ENCODE data around the gene SS18L1.

Gene SS18L1

GRCh38 chr20:62195736-62196135 is 52.2 kb downstream of the SS18L1 start:
- DNase-seq (ENCODE audit: low read depth in 3 of 3): no peak

- no peak for DNase-seq (ENCODE audit: low read depth in 3 of 3)
Observed at GRCh38 chr20:62196286-62196685, 52.7 kb downstream of the SS18L1 start.

DNA sequence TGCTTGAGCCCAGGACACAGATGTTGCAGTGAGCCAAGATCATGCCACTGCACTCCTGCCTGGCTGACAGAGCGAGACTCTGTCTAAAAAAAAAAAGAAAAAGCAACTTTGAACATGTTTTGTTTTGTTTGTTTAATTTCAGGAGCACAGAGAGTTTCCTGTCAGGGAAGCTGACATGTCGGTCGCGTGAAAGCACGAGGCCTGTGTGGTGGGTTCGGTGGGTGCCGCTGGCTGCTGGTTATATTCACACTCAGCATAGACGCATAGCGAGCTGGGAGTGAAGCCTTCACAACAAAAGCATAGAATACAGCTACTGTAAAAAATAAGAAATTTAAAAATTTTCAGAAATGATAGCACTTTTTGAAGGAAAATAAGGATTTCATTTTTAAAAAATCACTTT is 53.7 kb downstream of the SS18L1 start:
- DNase-seq (ENCODE audit: low read depth in 3 of 3): no peak

- DNase-seq (ENCODE audit: low read depth in 3 of 3): no peak
Observed at GRCh38 chr20:62197801-62198200, 54.2 kb downstream of the SS18L1 start.

DNA sequence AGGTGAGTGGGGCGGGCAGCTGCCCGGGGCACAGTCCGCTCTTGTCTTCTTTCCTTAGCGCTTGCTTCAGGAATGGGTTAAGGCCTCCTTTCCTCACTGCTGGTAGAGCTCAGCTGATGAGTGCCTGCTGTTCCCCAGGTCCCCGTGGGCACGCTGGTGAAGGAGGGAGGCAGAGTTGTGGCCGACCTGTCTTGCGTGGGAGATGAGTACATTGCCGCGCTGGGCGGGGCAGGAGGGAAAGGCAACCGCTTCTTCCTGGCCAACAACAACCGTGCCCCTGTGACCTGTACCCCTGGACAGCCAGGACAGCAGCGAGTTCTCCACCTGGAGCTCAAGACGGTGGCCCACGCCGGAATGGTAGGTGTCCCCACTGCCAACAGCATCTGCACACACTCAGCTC is 54.9 kb downstream of the SS18L1 start:
- no peak for DNase-seq (ENCODE audit: low read depth in 3 of 3)

DNA sequence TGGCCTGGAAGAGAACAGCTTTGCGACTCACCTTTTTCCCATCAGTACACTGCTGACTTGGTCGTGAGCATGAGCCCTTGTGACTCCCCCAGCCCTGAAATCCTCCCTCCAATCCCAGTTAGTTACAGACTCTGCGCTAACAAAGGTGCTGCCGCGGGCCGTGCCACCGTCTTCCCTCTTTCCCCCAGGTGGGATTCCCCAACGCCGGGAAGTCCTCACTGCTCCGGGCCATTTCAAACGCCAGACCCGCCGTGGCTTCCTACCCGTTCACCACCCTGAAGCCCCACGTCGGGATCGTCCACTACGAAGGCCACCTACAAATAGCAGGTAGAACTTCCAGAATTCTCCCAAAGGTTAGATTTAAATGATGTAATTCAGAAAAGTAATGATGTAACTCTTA is 55.4 kb downstream of the SS18L1 start:
- DNase-seq (ENCODE audit: low read depth in 3 of 3): no peak

- DNase-seq (ENCODE audit: low read depth in 3 of 3): no peak
Observed at GRCh38 chr20:62200491-62201172, 57.1 kb downstream of the SS18L1 start.

DNA sequence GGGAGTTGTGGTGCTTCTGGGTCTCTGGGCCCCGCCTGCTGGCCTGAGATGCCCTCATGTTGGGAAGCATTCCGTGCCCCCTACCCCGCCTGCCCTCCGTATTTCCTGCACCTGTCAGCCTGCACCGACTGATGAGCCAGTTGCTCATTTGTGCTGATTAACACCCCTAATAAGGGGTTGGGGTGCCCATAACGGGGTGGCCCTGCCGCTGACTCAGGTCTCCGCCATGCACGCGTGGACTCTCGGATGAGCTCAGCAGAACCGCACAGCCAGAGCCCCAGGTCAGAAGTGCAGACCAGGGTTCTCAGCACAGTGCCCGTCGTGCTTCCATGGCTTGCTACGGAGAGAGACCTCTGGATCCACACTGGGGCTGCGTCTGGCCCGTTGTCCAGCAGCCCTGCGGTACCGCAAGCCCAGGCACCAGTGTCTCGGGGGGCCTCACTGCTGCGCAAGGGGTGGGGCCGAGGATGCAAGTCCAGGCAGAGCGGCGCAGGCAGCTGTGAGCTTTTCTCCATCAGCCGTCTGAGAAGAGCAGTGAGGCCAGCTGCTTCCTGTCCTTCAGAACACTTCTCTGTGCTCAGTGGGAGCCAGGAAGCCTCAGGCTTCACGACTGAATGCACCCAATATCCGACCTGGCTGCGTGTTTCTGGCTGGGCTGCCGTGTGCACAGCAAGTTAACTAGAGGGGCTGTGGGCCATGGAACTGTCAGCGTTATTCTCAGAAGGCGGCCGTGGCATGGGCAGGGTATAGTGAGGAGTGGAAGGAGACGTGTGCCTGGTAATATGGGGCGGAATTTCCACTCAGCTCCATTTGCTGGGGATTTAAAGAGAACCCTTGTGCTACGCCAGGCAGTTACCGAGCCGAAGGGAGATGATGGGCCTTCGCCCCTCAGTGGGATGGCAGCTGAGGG is 57.9 kb downstream of the SS18L1 start:
- no peak for DNase-seq (ENCODE audit: low read depth in 3 of 3)

DNA sequence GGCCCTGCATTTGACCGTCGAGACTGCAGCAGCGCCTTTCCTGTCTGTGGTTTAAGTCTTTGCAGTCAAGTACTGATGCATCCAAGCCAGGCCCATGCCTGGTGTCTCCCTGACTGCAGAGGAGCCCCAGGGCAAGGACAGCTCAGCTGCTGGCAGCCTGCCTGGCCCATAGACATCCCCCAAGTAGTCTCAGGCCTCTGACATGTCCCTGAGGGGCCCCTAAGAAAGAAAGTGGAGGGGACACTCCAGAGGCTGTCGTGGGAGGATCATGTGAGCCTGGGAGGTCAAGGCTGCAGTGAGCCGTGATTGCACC is 58.5 kb downstream of the SS18L1 start:
- DNase-seq (ENCODE audit: low read depth in 3 of 3): no peak

- DNase-seq (ENCODE audit: low read depth in 3 of 3): no peak
Observed at GRCh38 chr20:62202676-62203377, 59.3 kb downstream of the SS18L1 start.

GRCh38 chr20:62203378-62204030 is 59.9 kb downstream of the SS18L1 start:
- no peak for DNase-seq (ENCODE audit: low read depth in 3 of 3)

GRCh38 chr20:62205618-62206387 is 62.2 kb downstream of the SS18L1 start:
- no peak for DNase-seq (ENCODE audit: low read depth in 3 of 3)

- no peak for DNase-seq (ENCODE audit: low read depth in 3 of 3)
Observed at GRCh38 chr20:62206388-62206775, 62.8 kb downstream of the SS18L1 start.

GRCh38 chr20:62208061-62208794 is 64.7 kb downstream of the SS18L1 start:
- no peak for DNase-seq (ENCODE audit: low read depth in 3 of 3)

DNA sequence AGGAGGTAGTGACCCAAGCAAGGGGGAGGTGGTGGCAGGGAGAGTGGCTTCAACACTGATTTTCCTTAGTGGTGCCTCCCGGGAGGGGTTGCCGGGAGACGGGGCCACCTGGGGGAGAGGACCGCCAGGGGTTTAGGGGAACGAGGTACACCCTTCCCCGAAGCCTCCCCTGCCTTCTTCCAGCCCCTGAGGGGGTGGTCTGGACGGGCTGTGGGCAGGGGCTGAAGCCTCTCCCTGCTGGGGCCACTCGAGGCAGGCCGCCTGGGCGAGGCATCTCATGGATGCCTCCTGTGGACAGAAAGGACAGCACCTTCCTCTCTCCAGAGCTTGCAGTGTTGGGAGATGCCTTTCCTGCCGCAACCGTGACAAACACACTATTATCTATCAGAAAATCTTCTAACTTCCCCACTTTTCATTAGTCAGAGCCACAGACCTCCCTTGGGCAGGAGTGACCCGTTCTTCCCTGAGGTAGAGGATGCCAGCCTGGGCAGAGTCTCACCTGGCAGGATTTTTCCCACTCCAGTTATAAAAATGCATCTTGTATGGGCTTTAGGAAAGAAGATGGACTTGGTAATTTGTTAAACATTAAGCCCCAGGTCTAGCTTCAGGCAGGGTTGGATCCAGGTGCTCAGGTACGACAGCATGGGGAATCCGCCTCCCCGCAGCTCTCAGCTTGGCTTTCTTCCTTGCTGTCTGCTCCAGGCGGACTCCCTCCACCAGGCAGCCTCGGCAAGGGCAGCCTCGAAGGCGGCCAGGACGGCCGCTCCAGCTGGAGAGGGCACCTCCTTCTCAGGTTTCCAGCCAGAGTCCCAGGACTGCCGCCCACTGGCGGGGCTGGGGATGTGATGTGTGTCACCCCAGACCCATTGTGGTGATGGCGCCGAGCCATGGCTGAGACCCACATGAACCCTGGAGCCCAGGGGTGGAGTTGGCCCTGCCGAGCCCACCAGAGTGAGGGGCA is 65.5 kb downstream of the SS18L1 start:
- no peak for DNase-seq (ENCODE audit: low read depth in 3 of 3)

DNA sequence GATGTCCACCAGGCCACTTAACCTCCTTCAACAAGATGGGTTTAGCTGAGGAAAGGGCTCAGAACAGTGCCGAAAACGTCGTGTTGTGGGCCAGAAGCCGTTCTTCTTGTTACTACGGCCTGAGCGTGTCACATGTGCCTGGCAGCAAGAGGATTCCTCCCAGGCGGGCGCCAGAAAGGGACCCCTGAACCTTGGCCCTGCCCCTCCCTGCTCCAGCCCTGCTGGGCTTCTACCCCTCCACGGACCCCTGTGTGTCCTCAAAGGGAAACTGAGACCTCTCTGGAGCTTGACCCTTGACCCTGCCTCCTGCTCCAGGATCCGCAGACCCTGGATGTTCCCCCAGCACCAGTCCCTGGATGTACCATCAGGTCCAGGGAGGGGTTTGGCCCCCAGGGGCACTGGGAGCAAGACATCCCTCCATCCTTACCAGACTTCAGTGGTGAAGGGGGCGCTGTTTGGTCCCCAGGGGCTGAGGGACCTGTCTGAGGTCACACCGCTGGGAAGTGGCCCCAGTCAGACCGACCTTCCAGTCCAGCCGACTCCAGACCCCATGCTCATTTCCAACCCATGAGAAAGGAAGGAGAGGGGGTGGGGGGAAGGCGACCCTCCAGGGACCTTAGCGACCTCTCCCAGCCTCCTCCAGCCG is 66.4 kb downstream of the SS18L1 start:
- no peak for DNase-seq (ENCODE audit: low read depth in 3 of 3)

- no peak for DNase-seq (ENCODE audit: low read depth in 3 of 3)
Observed at GRCh38 chr20:62210496-62210855, 66.9 kb downstream of the SS18L1 start.

GRCh38 chr20:62211216-62211615 is 67.6 kb downstream of the SS18L1 start:
- DNase-seq (ENCODE audit: low read depth in 3 of 3): no peak

GRCh38 chr20:62211769-62212288 is 68.3 kb downstream of the SS18L1 start:
- DNase-seq (ENCODE audit: low read depth in 3 of 3): no peak
